BLaER1 (cell line): ENCODE measurements around the gene PTPN3.

Source experiments
- H3K27ac ChIP-seq: shearing (Covaris generic); formaldehyde crosslinking; 2 replicates; pipeline ENCODE4 v1.8.1; 2022
- H3K27me3 ChIP-seq: shearing (Covaris generic); formaldehyde crosslinking; 2 replicates; pipeline ENCODE4 v1.8.1; 2022
- H3K36me3 ChIP-seq: shearing (Covaris generic); formaldehyde crosslinking; 2 replicates; pipeline ENCODE4 v1.8.1; 2022
- H3K4me1 ChIP-seq: shearing (Covaris generic); formaldehyde crosslinking; 2 replicates; pipeline ENCODE4 v1.8.1; 2022
- H3K4me2 ChIP-seq: shearing (Covaris generic); formaldehyde crosslinking; 2 replicates; pipeline ENCODE4 v1.8.1; 2022
- H3K4me3 ChIP-seq: shearing (Covaris generic); formaldehyde crosslinking; 2 replicates; pipeline ENCODE4 v1.8.1; 2022
- H3K9ac ChIP-seq: shearing (Covaris generic); formaldehyde crosslinking; 2 replicates; pipeline ENCODE4 v1.8.1; 2022
- H3K9me3 ChIP-seq: shearing (Covaris generic); formaldehyde crosslinking; 2 replicates; pipeline ENCODE4 v1.8.1; 2022
- H4K20me1 ChIP-seq: shearing (Covaris generic); formaldehyde crosslinking; 2 replicates; pipeline ENCODE4 v1.8.1; 2022
- Cebpa-rat ChIP-seq: shearing (Covaris generic); IDR thresholded peaks from 2 replicates; pipeline ENCODE4 v1.8.1; 2022

The PTPN3 gene

GRCh38 chr9:109417585-109418544 is 80.2 kb downstream of the PTPN3 start:
- H3K36me3 ChIP-seq: no peaks in the 10 kb centered on the region
- peak overlapping the region; percentile 87 for H3K4me2 ChIP-seq
- H3K27ac ChIP-seq: peak overlapping the region; percentile 93
- H3K9ac ChIP-seq: peak overlapping the region; percentile 70; the same call in 1 of the 2 replicates
- H3K9me3 ChIP-seq: no peaks in the 10 kb centered on the region
- H3K27me3 ChIP-seq: no peaks in the 10 kb centered on the region
- H3K4me1 ChIP-seq: peaks cover 100% of the 10 kb centered on the region
- no peaks in the 10 kb centered on the region for H4K20me1 ChIP-seq
- no peak for TF ChIP-seq Cebpa-rat
- H3K4me3 ChIP-seq: peak overlapping the region; percentile 54; the same call in 1 of the 2 replicates

- Histone ChIP-seq H3K4me1 (peaks cover 99% of the 10 kb centered on the region), H4K20me1 (no peaks in the 10 kb centered on the region), H3K27me3 (no peaks in the 10 kb centered on the region), H3K9ac (peak overlapping the region; percentile 70; the same call in 1 of the 2 replicates), H3K4me3 (no peak overlapping the region), H3K27ac (peak overlapping the region; percentile 93), H3K4me2 (peak overlapping the region; percentile 87), H3K9me3 (no peaks in the 10 kb centered on the region), H3K36me3 (no peaks in the 10 kb centered on the region)
- no peak for TF ChIP-seq Cebpa-rat
Measured at GRCh38 chr9:109417054-109417453, 81.1 kb downstream of the PTPN3 start.

- Histone ChIP-seq H3K9ac (peak overlapping the region; percentile 70; the same call in 1 of the 2 replicates), H3K9me3 (no peaks in the 10 kb centered on the region), H4K20me1 (no peaks in the 10 kb centered on the region), H3K36me3 (no peaks in the 10 kb centered on the region), H3K4me3 (no peak overlapping the region), H3K4me2 (peak overlapping the region; percentile 87), H3K27me3 (no peaks in the 10 kb centered on the region), H3K27ac (peak overlapping the region; percentile 93), H3K4me1 (peaks cover 99% of the 10 kb centered on the region)
- no peak for TF ChIP-seq Cebpa-rat
Measured at GRCh38 chr9:109416135-109416706, 81.9 kb downstream of the PTPN3 start.

- H3K4me2 ChIP-seq: peak overlapping the region; percentile 87
- TF ChIP-seq Cebpa-rat: no peak
- peak overlapping the region; percentile 20; the same call in 1 of the 2 replicates for H3K27ac ChIP-seq
- H3K9me3 ChIP-seq: no peaks in the 10 kb centered on the region
- H3K4me3 ChIP-seq: no peak overlapping the region
- H3K27me3 ChIP-seq: no peaks in the 10 kb centered on the region
- no peak overlapping the region for H3K9ac ChIP-seq
- H4K20me1 ChIP-seq: no peaks in the 10 kb centered on the region
- H3K36me3 ChIP-seq: no peaks in the 10 kb centered on the region
- peaks cover 99% of the 10 kb centered on the region for H3K4me1 ChIP-seq
Measured at GRCh38 chr9:109414125-109414785, 83.9 kb downstream of the PTPN3 start.

- no peak for TF ChIP-seq Cebpa-rat
- H3K36me3 ChIP-seq: no peaks in the 10 kb centered on the region
Measured at GRCh38 chr9:109411798-109412352, 86.2 kb downstream of the PTPN3 start.

GRCh38 chr9:109411069-109411761 is 86.9 kb downstream of the PTPN3 start:
- Histone ChIP-seq H3K9me3 (no peaks in the 10 kb centered on the region), H3K4me1 (peaks cover 74% of the 10 kb centered on the region), H4K20me1 (no peaks in the 10 kb centered on the region), H3K27ac (peak overlapping the region; percentile 18; the same call in 1 of the 2 replicates), H3K4me2 (peak overlapping the region; percentile 54), H3K9ac (no peak overlapping the region; the same call in 1 of the 2 replicates), H3K4me3 (no peak overlapping the region), H3K36me3 (no peaks in the 10 kb centered on the region), H3K27me3 (no peaks in the 10 kb centered on the region)
- no peak for TF ChIP-seq Cebpa-rat

More at GRCh38 chr9:109411798-109412352, 86.2 kb downstream of the PTPN3 start:
- Histone ChIP-seq H3K4me1 (peaks cover 81% of the 10 kb centered on the region), H3K4me3 (no peak overlapping the region), H3K27me3 (no peaks in the 10 kb centered on the region), H3K9ac (no peak overlapping the region), H3K27ac (peak overlapping the region; percentile 38; the same call in 1 of the 2 replicates), H4K20me1 (no peaks in the 10 kb centered on the region), H3K4me2 (peak overlapping the region; percentile 54), H3K9me3 (no peaks in the 10 kb centered on the region)

GRCh38 chr9:109409773-109410397 is 88.2 kb downstream of the PTPN3 start:
- Histone ChIP-seq H3K9ac (no peak overlapping the region), H3K9me3 (no peaks in the 10 kb centered on the region), H3K27me3 (no peaks in the 10 kb centered on the region), H3K27ac (peak overlapping the region; percentile 16; the same call in 1 of the 2 replicates), H3K4me2 (peak overlapping the region; percentile 54), H3K4me3 (no peak overlapping the region), H3K4me1 (peaks cover 61% of the 10 kb centered on the region), H3K36me3 (no peaks in the 10 kb centered on the region), H4K20me1 (no peaks in the 10 kb centered on the region)
- no peak for TF ChIP-seq Cebpa-rat

- Histone ChIP-seq H3K27ac (no peak overlapping the region), H3K4me3 (no peak overlapping the region), H3K36me3 (no peaks in the 10 kb centered on the region), H4K20me1 (no peaks in the 10 kb centered on the region), H3K4me1 (peaks cover 56% of the 10 kb centered on the region), H3K9ac (no peak overlapping the region), H3K9me3 (no peaks in the 10 kb centered on the region), H3K27me3 (no peaks in the 10 kb centered on the region), H3K4me2 (peak overlapping the region; percentile 28; the same call in 1 of the 2 replicates)
- no peak for TF ChIP-seq Cebpa-rat
Measured at GRCh38 chr9:109408759-109409462, 89.2 kb downstream of the PTPN3 start.
